Measurements from ENCODE around the gene RGS9.

DNA sequence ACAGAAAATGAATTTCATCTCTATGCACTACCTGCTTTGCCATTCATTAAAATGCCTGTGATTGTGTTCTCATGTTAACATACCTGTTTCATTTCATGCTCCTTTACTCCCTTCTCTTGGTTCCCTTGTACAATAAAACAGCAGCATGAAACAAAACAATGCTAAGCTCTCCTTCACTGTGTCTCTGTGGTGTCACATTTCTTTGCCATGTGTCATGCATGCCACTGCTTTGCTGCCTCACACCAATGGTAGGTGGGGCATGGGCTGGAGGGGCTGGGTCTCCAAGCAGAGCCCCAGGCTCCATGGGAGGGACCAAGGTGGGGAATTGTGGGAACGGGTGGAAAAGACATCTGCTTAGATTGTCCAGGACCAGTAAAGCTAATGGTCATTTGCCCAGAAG lies 83.6 kb downstream of the RGS9 start:
- TF ChIP-seq, protein P1, sequence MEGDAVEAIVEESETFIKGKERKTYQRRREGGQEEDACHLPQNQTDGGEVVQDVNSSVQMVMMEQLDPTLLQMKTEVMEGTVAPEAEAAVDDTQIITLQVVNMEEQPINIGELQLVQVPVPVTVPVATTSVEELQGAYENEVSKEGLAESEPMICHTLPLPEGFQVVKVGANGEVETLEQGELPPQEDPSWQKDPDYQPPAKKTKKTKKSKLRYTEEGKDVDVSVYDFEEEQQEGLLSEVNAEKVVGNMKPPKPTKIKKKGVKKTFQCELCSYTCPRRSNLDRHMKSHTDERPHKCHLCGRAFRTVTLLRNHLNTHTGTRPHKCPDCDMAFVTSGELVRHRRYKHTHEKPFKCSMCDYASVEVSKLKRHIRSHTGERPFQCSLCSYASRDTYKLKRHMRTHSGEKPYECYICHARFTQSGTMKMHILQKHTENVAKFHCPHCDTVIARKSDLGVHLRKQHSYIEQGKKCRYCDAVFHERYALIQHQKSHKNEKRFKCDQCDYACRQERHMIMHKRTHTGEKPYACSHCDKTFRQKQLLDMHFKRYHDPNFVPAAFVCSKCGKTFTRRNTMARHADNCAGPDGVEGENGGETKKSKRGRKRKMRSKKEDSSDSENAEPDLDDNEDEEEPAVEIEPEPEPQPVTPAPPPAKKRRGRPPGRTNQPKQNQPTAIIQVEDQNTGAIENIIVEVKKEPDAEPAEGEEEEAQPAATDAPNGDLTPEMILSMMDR (IDR thresholded peaks at IDR 0.05), result no peak
- no peak for TF ChIP-seq ZFX (IDR thresholded peaks at IDR 0.05; ENCODE audit: borderline replicate concordance)
